CD4-positive, CD25-positive, alpha-beta regulatory T cell (primary cell): ENCODE results near the gene BLOC1S1. TPM values are rescaled to one million over a fixed set of nuclear protein-coding genes. Genes with fewer than 3 reads are reported as not detected.

ENCODE experiments used
- ATAC-seq, 2 donors: fragments of 150-1000 bp; cut with Tn5 transposase; one replicate each; pipeline ENCODE4 v1.10.0; 2021; ENCODE audit warnings: low read depth in 2 of 2, moderate number of reproducible peaks in 2 of 2, moderate library complexity in 1 of 2
- DNase-seq, 3 donors: peaks; one replicate each; pipeline versions ENCODE4 v3.0.0 to v3.0.0-alpha.2; 2012 to 2022; ENCODE audit warnings: mixed read lengths in 1 of 3
- H3K27ac ChIP-seq: one replicate; pipeline ENCODE4 v1.7.0; 2013; ENCODE audit warnings: mild to moderate bottlenecking, low read length; ENCODE audit not compliant: insufficient read depth, poor library complexity, severe bottlenecking
- H3K27me3 ChIP-seq: one replicate; pipeline ENCODE4 v1.7.0; 2013; ENCODE audit warnings: low read length; ENCODE audit not compliant: control insufficient read depth, insufficient read depth
- H3K36me3 ChIP-seq: one replicate; pipeline ENCODE4 v1.7.0; 2013; ENCODE audit warnings: mild to moderate bottlenecking, low read length, moderate library complexity; ENCODE audit not compliant: control insufficient read depth, insufficient read depth
- H3K4me1 ChIP-seq: 2 replicates; pipeline ENCODE4 v1.7.0; 2013; ENCODE audit warnings: mild to moderate bottlenecking, low read length; ENCODE audit not compliant: insufficient read depth, control insufficient read depth, poor library complexity, severe bottlenecking
- H3K4me3 ChIP-seq: one replicate; pipeline ENCODE4 v1.7.0; 2013; ENCODE audit warnings: low read depth, mild to moderate bottlenecking, low read length, moderate library complexity
- H3K9me3 ChIP-seq, 2 experiments: 1 replicate in 1 of 2; 2 replicates in 1 of 2; pipeline ENCODE4 v1.7.0; 2013; ENCODE audit warnings: low read length in 2 of 2, mild to moderate bottlenecking in 1 of 2, moderate library complexity in 1 of 2; ENCODE audit not compliant: control insufficient read depth in 2 of 2
- H3K27ac Mint-ChIP-seq, 3 donors: one replicate each; pipeline ENCODE4 v1.8.0; 2020 to 2022; ENCODE audit warnings: mild to moderate bottlenecking in 3 of 3, mixed read lengths in 3 of 3, moderate library complexity in 2 of 3
- H3K27me3 Mint-ChIP-seq: one replicate; pipeline ENCODE4 v1.8.0; 2022; ENCODE audit warnings: mild to moderate bottlenecking, mixed read lengths
- H3K36me3 Mint-ChIP-seq: one replicate; pipeline ENCODE4 v1.8.0; 2020; ENCODE audit warnings: mixed read lengths
- H3K4me1 Mint-ChIP-seq, 4 donors: one replicate each; pipeline ENCODE4 v1.8.0; 2020 to 2022; ENCODE audit warnings: mixed read lengths in 4 of 4, mild to moderate bottlenecking in 1 of 4
- H3K4me3 Mint-ChIP-seq, 4 donors: one replicate each; pipeline ENCODE4 v1.8.0; 2020 to 2022; ENCODE audit warnings: mild to moderate bottlenecking in 4 of 4, mixed read lengths in 4 of 4, moderate library complexity in 3 of 4
- H3K9me3 Mint-ChIP-seq, 7 donors: one replicate each; pipeline ENCODE4 v1.8.0; 2020 to 2022; ENCODE audit warnings: mixed read lengths in 7 of 7, mild to moderate bottlenecking in 3 of 7, moderate library complexity in 2 of 7
- polyA plus RNA-seq, 4 donors: library from polyadenylated mRNA; unstranded; fragments of 300-500 nt; fragmentation: Illumina TruSeq; gene quantifications; one replicate each; pipeline ENCODE4 v1.2.3, GENCODE V29; 2021
- total RNA-seq: library from RNA; stranded (reverse); gene quantifications from one replicate; pipeline ENCODE4 v1.2.3, GENCODE V29; 2022

The BLOC1S1 gene
- total and polyA plus RNA-seq, 5 donors from 2014 or later: 60.1 to 128 (median 107) TPM

- peak overlapping the region; percentile 66 for H3K27ac ChIP-seq
- no peaks in the 10 kb centered on the region for H3K36me3 ChIP-seq
- no peaks in the 10 kb centered on the region for H3K36me3 Mint-ChIP-seq
- ATAC-seq (no peak), DNase-seq (no peak)
- no peaks in the 10 kb centered on the region for H3K9me3 ChIP-seq
- peaks cover 5% of the 10 kb centered on the region for H3K27me3 Mint-ChIP-seq
- H3K4me1 Mint-ChIP-seq: peaks cover 5 to 57% (median 36%) of the 10 kb centered on the region in 4 donors
- H3K4me3 ChIP-seq: peak overlapping the region; percentile 79
- no peaks in the 10 kb centered on the region for H3K27me3 ChIP-seq
- H3K27ac Mint-ChIP-seq: peak overlapping the region; percentile 85 to 87 (median 86)
- H3K4me1 ChIP-seq: peaks cover 34% of the 10 kb centered on the region
- peak overlapping the region; percentile 80 to 93 (median 84) for H3K4me3 Mint-ChIP-seq
- H3K9me3 Mint-ChIP-seq: no peaks in the 10 kb centered on the region
Observed at GRCh38 chr12:55741931-55742680, 26.3 kb downstream of the BLOC1S1 start.

- Mint-ChIP-seq H3K27me3 (peaks cover 5% of the 10 kb centered on the region), H3K27ac (peak within 1 kb of the TSS; percentile 86 to 88 (median 87)), H3K4me3 (peak within 1 kb of the TSS; percentile 93 to 97 (median 94)), H3K36me3 (no peaks in the 10 kb centered on the region), H3K4me1 (peaks cover 5 to 50% (median 31%) of the 10 kb centered on the region in 4 donors), H3K9me3 (no peaks in the 10 kb centered on the region)
- H3K27ac ChIP-seq: peak within 1 kb of the TSS; percentile 66
- no peaks in the 10 kb centered on the region for H3K27me3 ChIP-seq
- ATAC-seq (peak; percentile 59 to 66), DNase-seq (peak; percentile 66 to 75 (median 72))
- peaks cover 27% of the 10 kb centered on the region for H3K4me1 ChIP-seq
- H3K4me3 ChIP-seq: peak within 1 kb of the TSS; percentile 79
- no peaks in the 10 kb centered on the region for H3K9me3 ChIP-seq
- no peaks in the 10 kb centered on the region for H3K36me3 ChIP-seq
Observed at GRCh38 chr12:55742719-55743405, 27.0 kb downstream of the BLOC1S1 start, which contains the start of gene GDF11. Gene GDF11 (plus strand): TSS chr12:55743122. CDS start chr12:55743317, 195 bp downstream.

- Mint-ChIP-seq H3K4me1 (peaks cover 0 to 48% (median 25%) of the 10 kb centered on the region in 4 donors), H3K9me3 (no peaks in the 10 kb centered on the region), H3K27ac (peak overlapping the region; percentile 85 to 88 (median 86)), H3K4me3 (peak overlapping the region; percentile 93 to 97 (median 94)), H3K36me3 (no peaks in the 10 kb centered on the region), H3K27me3 (peaks cover 5% of the 10 kb centered on the region)
- Histone ChIP-seq H3K9me3 (no peaks in the 10 kb centered on the region), H3K36me3 (no peaks in the 10 kb centered on the region), H3K27me3 (no peaks in the 10 kb centered on the region), H3K27ac (peak overlapping the region; percentile 23), H3K4me3 (peak overlapping the region; percentile 65), H3K4me1 (peaks cover 19% of the 10 kb centered on the region)
- ATAC-seq: peak; percentile 43 to 51
- peak; percentile 28 to 71 (median 44) for DNase-seq
Observed at GRCh38 chr12:55743406-55744339, 27.8 kb downstream of the BLOC1S1 start.

GRCh38 chr12:55744340-55745030 is 28.6 kb downstream of the BLOC1S1 start:
- Histone ChIP-seq H3K27ac (peak overlapping the region; percentile 55), H3K36me3 (peaks cover 2% of the 10 kb centered on the region), H3K27me3 (no peaks in the 10 kb centered on the region), H3K4me1 (peaks cover 19% of the 10 kb centered on the region), H3K4me3 (peak overlapping the region; percentile 65), H3K9me3 (no peaks in the 10 kb centered on the region)
- no peaks in the 10 kb centered on the region for H3K9me3 Mint-ChIP-seq
- peak overlapping the region; percentile 93 to 97 (median 94) for H3K4me3 Mint-ChIP-seq
- peaks cover 0 to 48% (median 25%) of the 10 kb centered on the region in 4 donors for H3K4me1 Mint-ChIP-seq
- no peaks in the 10 kb centered on the region for H3K36me3 Mint-ChIP-seq
- DNase-seq: no peak
- peak overlapping the region; percentile 85 to 88 (median 86) for H3K27ac Mint-ChIP-seq
- no peak for ATAC-seq
- peaks cover 5% of the 10 kb centered on the region for H3K27me3 Mint-ChIP-seq

GRCh38 chr12:55745361-55746173 is 29.7 kb downstream of the BLOC1S1 start:
- H3K4me1 Mint-ChIP-seq: peaks cover 0 to 50% (median 25%) of the 10 kb centered on the region in 4 donors
- H3K36me3 Mint-ChIP-seq: peaks cover 5% of the 10 kb centered on the region
- DNase-seq: no peak
- H3K9me3 Mint-ChIP-seq: no peaks in the 10 kb centered on the region
- no peaks in the 10 kb centered on the region for H3K9me3 ChIP-seq
- no peaks in the 10 kb centered on the region for H3K27me3 ChIP-seq
- H3K4me1 ChIP-seq: peaks cover 19% of the 10 kb centered on the region
- peak overlapping the region; percentile 93 to 97 (median 94) for H3K4me3 Mint-ChIP-seq
- H3K27me3 Mint-ChIP-seq: peaks cover 2% of the 10 kb centered on the region
- peak overlapping the region; percentile 77 to 88 (median 85) for H3K27ac Mint-ChIP-seq
- H3K27ac ChIP-seq: peak overlapping the region; percentile 55
- peaks cover 2% of the 10 kb centered on the region for H3K36me3 ChIP-seq
- no peak for ATAC-seq
- no peak overlapping the region for H3K4me3 ChIP-seq

- H3K27me3 ChIP-seq: no peaks in the 10 kb centered on the region
- peaks cover 9% of the 10 kb centered on the region for H3K36me3 ChIP-seq
- no peak overlapping the region for H3K27ac ChIP-seq
- no peaks in the 10 kb centered on the region for H3K9me3 Mint-ChIP-seq
- H3K27me3 Mint-ChIP-seq: no peaks in the 10 kb centered on the region
- peaks cover 0 to 50% (median 25%) of the 10 kb centered on the region in 4 donors for H3K4me1 Mint-ChIP-seq
- peaks cover 19% of the 10 kb centered on the region for H3K4me1 ChIP-seq
- H3K4me3 Mint-ChIP-seq: peak overlapping the region; percentile 1 to 74 (median 62)
- H3K27ac Mint-ChIP-seq: peak overlapping the region in 2 of 3 donors; percentile 77 to 79
- no peak for DNase-seq
- ATAC-seq: no peak
- H3K36me3 Mint-ChIP-seq: peaks cover 5% of the 10 kb centered on the region
- H3K9me3 ChIP-seq: no peaks in the 10 kb centered on the region
- no peak overlapping the region for H3K4me3 ChIP-seq
Observed at GRCh38 chr12:55746174-55746912, 30.5 kb downstream of the BLOC1S1 start.
